Gastrocnemius medialis (tissue), 4 donors: ENCODE data around the gene DGCR8. TPM values are rescaled to one million over a fixed set of nuclear protein-coding genes. Genes with fewer than 3 reads are reported as not detected.

Experiments
- ATAC-seq, 2 donors: fragments of 150-250 bp; one replicate each; pipeline ENCODE4 v1.9.1; 2016
- DNase-seq, 2 donors: peaks; one replicate each; pipeline ENCODE4 v3.0.0-alpha.2; 2019
- H3K27ac ChIP-seq, 4 donors: fragments of 200-600 bp; sonication (generic); 1 replicate in 1 of 4; 2 replicates in 3 of 4; pipeline ENCODE4 v1.5.1; 2016 to 2018; ENCODE audit warnings: mild to moderate bottlenecking in 2 of 4, moderate library complexity in 1 of 4
- H3K27me3 ChIP-seq, 3 donors: fragments of 200-600 bp; sonication (generic) in 2 of 3; 1 replicate in 1 of 3; 2 replicates in 2 of 3; pipeline versions ENCODE4 v1.5.1 to v1.6.0; 2016 to 2019; ENCODE audit warnings: mild to moderate bottlenecking in 1 of 3, moderate library complexity in 1 of 3
- H3K36me3 ChIP-seq, 2 donors: fragments of 200-600 bp; sonication (generic) in 1 of 2; one replicate each; pipeline ENCODE4 v1.5.1; 2017 to 2018
- H3K4me1 ChIP-seq, 2 donors: fragments of 200-600 bp; sonication (generic) in 1 of 2; one replicate each; pipeline ENCODE4 v1.5.1; 2016 to 2017; ENCODE audit warnings: mild to moderate bottlenecking in 2 of 2
- H3K4me3 ChIP-seq, 4 donors: fragments of 200-600 bp; sonication (generic) in 3 of 4; 1 replicate in 1 of 4; 2 replicates in 3 of 4; pipeline ENCODE4 v1.5.1; 2016 to 2019; ENCODE audit warnings: mild to moderate bottlenecking in 2 of 4
- H3K9me3 ChIP-seq, 3 donors: fragments of 200-600 bp; sonication (generic) in 2 of 3; 1 replicate in 1 of 3; 2 replicates in 2 of 3; pipeline ENCODE4 v1.5.1; 2016 to 2019
- CTCF ChIP-seq, 5 experiments: fragments of 450-650 bp in 3 of 5; fragments of 200-600 bp in 2 of 5; sonication (generic) in 2 of 5; IDR thresholded peaks in 4 of 5; conservative IDR thresholded peaks in 1 of 5; 1 replicate in 4 of 5; 2 replicates in 1 of 5; pipeline ENCODE4 v1.5.1; 2016 to 2019; ENCODE audit warnings: antibody characterized with exemption in 5 of 5, mild to moderate bottlenecking in 3 of 5, moderate library complexity in 3 of 5
- POLR2A ChIP-seq, 2 donors: fragments of 450-650 bp; IDR thresholded peaks; one replicate each; pipeline ENCODE4 v1.6.1; 2017; ENCODE audit warnings: antibody characterized with exemption in 2 of 2, mild to moderate bottlenecking in 2 of 2, moderate library complexity in 2 of 2
- in situ Hi-C, 4 donors: fragments of 200-750 bp; cut with MboI; loops; one replicate each; pipeline versions ENCODE4 v1.15.0 to v1.8.0; 2017; ENCODE audit warnings: low sequenced_read_pairs in 4 of 4
- intact Hi-C: fragments of 100-400 bp; cut with DNase I; formaldehyde crosslinking; loops from one replicate; pipeline ENCODE4 v1.15.1; 2023; ENCODE audit warnings: low total_unique reads
- total RNA-seq, 4 donors: library from RNA; depleted of rRNA; stranded (reverse); fragments of >200 nt; gene quantifications; one replicate each; pipeline versions ENCODE4 v1.1.0 to v1.2.3, GENCODE V29; 2016

DGCR8 gene
- total RNA-seq, 4 donors from 2014 or later: 5.2 to 16.5 (median 11.2) TPM

DNA sequence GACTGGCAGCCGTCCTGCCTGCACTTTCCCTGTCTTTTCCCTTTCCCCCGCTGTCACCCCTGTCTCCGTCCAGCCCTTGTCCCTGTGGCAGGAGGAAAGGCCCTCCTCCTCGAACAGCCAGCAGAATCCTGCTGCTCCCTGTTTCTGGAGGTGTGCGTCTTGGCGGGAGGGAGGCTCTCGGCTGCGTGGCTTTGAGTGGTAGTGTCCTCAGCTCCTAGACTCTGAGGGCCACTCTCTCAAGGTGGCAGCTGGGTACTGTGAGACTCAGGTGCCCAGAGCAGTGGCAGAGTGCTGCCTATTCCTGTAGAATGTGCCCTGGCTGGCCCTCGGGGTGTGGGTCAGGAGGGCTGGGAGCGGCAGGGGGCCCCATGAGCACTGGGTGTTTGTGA lies 26.8 kb downstream of the DGCR8 start:
- ATAC-seq: peak in 1 of 2 donors; percentile 5
- no peak for DNase-seq
- peak overlapping the region in 3 of 4 donors; percentile 73 to 84 (median 79) for H3K27ac ChIP-seq
- TF ChIP-seq CTCF (IDR thresholded peaks at IDR 0.05 in 4 of 5, conservative IDR thresholded peaks at IDR 0.05 in 1 of 5) (no peak), POLR2A (IDR thresholded peaks at IDR 0.05) (no peak)
- H3K4me3 ChIP-seq: no peak overlapping the region
- peaks cover 22 to 42% of the 10 kb centered on the region in 2 donors for H3K4me1 ChIP-seq
- peaks cover 0 to 57% of the 10 kb centered on the region in 2 donors for H3K36me3 ChIP-seq
- H3K9me3 ChIP-seq: no peaks in the 10 kb centered on the region
- H3K27me3 ChIP-seq: no peaks in the 10 kb centered on the region
- in situ Hi-C loops (no loop called here), intact Hi-C loops (no loop called here)

- H3K27me3 ChIP-seq: no peaks in the 10 kb centered on the region
- H3K9me3 ChIP-seq: no peaks in the 10 kb centered on the region
- intact Hi-C loops (no loop called here), in situ Hi-C loops (no loop called here)
- peak overlapping the region in 2 of 4 donors; percentile 79 to 84 for H3K27ac ChIP-seq
- peaks cover 0 to 52% of the 10 kb centered on the region in 2 donors for H3K36me3 ChIP-seq
- no peak overlapping the region for H3K4me3 ChIP-seq
- DNase-seq: no peak
- peaks cover 22 to 48% of the 10 kb centered on the region in 2 donors for H3K4me1 ChIP-seq
- no peak for ATAC-seq
- TF ChIP-seq CTCF (IDR thresholded peaks at IDR 0.05 in 4 of 5, conservative IDR thresholded peaks at IDR 0.05 in 1 of 5) (no peak), POLR2A (IDR thresholded peaks at IDR 0.05) (no peak)
These were observed 27.4 kb downstream of the DGCR8 start for GRCh38 chr22:20107471-20107901.

- Histone ChIP-seq H3K4me3 (no peak overlapping the region), H3K36me3 (peaks cover 0 to 59% of the 10 kb centered on the region in 2 donors), H3K9me3 (no peaks in the 10 kb centered on the region), H3K4me1 (peaks cover 21 to 48% of the 10 kb centered on the region in 2 donors), H3K27ac (no peak overlapping the region), H3K27me3 (no peaks in the 10 kb centered on the region)
- DNase-seq (no peak), ATAC-seq (no peak)
- intact Hi-C loops (no loop called here), in situ Hi-C loops (no loop called here)
- TF ChIP-seq CTCF (IDR thresholded peaks at IDR 0.05 in 4 of 5, conservative IDR thresholded peaks at IDR 0.05 in 1 of 5): no peak
- TF ChIP-seq POLR2A (IDR thresholded peaks at IDR 0.05): no peak
These were observed 28.1 kb downstream of the DGCR8 start for GRCh38 chr22:20107951-20108756.

DNA sequence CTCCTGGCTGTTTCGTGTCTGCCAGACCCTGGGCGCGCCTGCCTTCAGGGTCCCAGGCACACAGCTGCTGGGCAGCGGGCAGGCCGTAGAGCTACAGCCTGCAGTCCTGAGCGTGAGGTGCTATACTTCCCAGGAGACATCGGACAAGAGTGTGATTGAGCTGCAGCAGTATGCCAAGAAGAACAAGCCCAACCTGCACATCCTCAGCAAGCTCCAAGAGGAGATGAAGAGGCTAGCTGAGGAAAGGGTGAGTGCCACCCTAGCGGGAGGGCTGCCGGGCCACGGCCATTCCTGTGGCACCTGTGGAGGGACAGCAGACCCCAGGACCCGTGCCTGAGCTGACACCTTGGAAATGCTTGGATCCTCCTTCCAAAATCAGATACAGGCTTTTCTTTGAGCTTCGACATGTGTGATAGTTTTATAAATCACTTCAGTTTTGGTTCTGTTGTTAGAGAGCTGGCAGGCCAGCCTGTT lies 28.8 kb downstream of the DGCR8 start:
- Histone ChIP-seq H3K4me3 (no peak overlapping the region), H3K27me3 (no peaks in the 10 kb centered on the region), H3K4me1 (peaks cover 14 to 43% of the 10 kb centered on the region in 2 donors), H3K36me3 (peaks cover 0 to 62% of the 10 kb centered on the region in 2 donors), H3K9me3 (no peaks in the 10 kb centered on the region), H3K27ac (no peak overlapping the region)
- ATAC-seq: no peak
- in situ Hi-C loops: no loop called here
- TF ChIP-seq POLR2A (IDR thresholded peaks at IDR 0.05) (no peak), CTCF (IDR thresholded peaks at IDR 0.05 in 4 of 5, conservative IDR thresholded peaks at IDR 0.05 in 1 of 5) (no peak)
- intact Hi-C loops: no loop called here
- DNase-seq: no peak
